Measurements from ENCODE around the gene OR51B4.
"Not testable (repeated sequence)": the region's sequence is repeated elsewhere in the genome, so short reads cannot be mapped to it uniquely, and the experiment has no call there.

OR51B4 gene

DNA sequence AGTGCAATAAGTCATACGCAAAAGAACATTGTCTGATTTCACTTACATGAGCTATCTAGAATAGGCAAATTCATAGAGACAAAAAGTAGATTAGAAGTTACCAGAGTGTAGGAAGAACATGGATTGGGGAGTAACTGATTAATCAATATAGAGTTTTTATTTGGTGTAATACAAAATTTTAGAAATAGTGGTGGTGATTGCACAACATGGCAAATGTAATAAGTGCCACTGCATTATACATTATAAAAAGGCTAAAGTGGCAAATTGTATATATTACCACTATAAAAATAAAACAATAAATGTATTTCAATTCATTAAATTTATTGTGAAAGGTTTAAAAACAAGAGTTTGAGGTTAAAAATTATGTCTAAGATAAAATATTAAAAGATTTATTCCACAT lies 8.7 kb upstream of the OR51B4 start:
- no peak overlapping the region for H3K4me3 ChIP-seq (ENCODE audit: low read length)
- TF ChIP-seq ZNF274 (IDR thresholded peaks at IDR 0.05; ENCODE audit: low read depth, low read length): no peak

GRCh38 chr11:5307256-5308019 lies 5.7 kb upstream of the OR51B4 start:
- no peak overlapping the region for H3K4me3 ChIP-seq (ENCODE audit: low read length)
- no peak for TF ChIP-seq ZNF274 (IDR thresholded peaks at IDR 0.05; ENCODE audit: low read depth, low read length)

- H3K4me3 ChIP-seq (ENCODE audit: low read length): no peak overlapping the region
- no peak for TF ChIP-seq ZNF274 (IDR thresholded peaks at IDR 0.05; ENCODE audit: low read depth, low read length)
These were observed 2.3 kb upstream of the OR51B4 start for GRCh38 chr11:5304046-5304445.

DNA sequence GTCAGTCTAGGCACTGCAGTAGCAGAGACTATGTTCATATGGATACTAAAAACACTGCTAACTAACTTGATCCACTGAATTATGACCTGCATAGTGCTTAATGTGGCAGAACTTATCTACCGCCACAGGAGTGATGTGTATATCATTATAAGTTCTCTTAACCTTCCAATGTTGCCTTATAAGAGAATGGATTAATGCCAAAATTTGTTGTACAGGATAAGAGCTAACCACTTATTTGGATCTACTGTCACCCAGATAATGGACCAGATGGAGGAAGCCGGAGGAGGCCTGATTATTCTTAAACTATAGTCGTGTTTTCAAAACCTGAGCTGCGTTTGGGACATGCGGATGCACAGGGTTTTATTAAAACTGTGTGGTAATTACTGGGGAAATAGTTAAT lies 1.9 kb upstream of the OR51B4 start:
- H3K4me3 ChIP-seq (ENCODE audit: low read length): no peak overlapping the region
- no peak for TF ChIP-seq ZNF274 (IDR thresholded peaks at IDR 0.05; ENCODE audit: low read depth, low read length)

DNA sequence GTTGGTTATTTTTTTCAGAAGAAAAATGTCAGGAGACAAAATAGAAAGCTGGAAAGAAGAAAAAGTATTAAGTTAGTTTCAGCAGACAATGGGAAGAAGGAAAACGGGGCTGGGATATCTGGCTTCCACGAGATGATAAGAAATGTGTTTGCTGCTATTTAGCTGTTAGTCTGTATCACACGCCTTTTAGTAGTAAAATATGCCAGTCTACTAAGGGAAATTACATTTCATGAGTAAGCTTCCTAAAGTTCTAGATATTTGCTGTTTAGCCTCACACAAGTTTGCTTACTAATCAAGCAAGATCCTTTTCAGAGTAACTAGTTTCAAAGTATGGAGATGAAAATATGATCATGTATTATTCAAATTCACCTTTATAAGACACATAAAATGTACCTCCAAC lies 1.5 kb downstream of the OR51B4 start:
- no peak for TF ChIP-seq ZNF274 (IDR thresholded peaks at IDR 0.05; ENCODE audit: low read depth, low read length)
- no peak overlapping the region for H3K4me3 ChIP-seq (ENCODE audit: low read length)

DNA sequence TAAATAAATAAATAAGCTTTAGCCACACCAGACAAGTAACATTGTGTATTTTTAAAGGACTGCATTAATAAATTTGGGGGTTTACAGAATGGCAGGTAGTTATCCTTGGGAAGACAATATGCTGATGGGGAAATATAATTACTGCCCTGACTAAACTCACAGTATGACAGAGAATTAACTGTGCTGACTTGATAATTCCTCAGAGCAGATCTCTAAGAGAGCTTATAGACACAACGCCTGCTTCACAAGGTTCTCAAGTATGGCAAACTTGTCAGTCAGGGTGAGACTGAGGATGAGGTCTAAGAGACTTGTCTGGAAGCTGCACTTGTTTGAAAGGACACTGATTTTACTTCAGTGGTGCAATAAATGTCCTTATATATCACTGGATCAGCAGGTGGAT lies 3.3 kb downstream of the OR51B4 start:
- TF ChIP-seq ZNF274 (IDR thresholded peaks at IDR 0.05; ENCODE audit: low read depth, low read length): no peak
- H3K4me3 ChIP-seq (ENCODE audit: low read length): no peak overlapping the region

- no peak for TF ChIP-seq ZNF274 (IDR thresholded peaks at IDR 0.05; ENCODE audit: low read depth, low read length)
- no peak overlapping the region for H3K4me3 ChIP-seq (ENCODE audit: low read length)
These were observed 3.9 kb downstream of the OR51B4 start for GRCh38 chr11:5297721-5298323.

GRCh38 chr11:5294342-5294995 lies 7.3 kb downstream of the OR51B4 start:
- H3K4me3 ChIP-seq (ENCODE audit: low read length): not testable (repeated sequence)

DNA sequence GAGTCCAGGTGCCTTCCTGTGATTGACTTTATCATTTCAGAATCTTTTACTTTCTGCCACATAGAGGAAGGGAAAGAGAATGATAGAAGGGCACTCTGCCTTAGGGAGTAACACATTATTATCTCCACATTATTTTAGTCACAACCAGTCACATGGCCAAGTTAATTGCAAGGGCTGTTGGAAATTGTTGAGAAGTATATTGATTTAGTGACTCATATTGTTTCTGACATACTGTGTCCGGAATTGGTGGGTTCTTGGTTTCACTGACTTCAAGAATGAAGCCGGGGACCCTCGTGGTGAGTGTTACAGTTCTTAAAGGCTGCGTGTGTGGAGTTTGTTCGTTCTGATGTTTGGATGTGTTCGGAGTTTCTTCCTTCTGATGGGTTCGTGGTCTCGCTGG lies 8.7 kb downstream of the OR51B4 start:
- H3K4me3 ChIP-seq (ENCODE audit: low read length): no peak overlapping the region
- TF ChIP-seq ZNF274 (IDR thresholded peaks at IDR 0.05; ENCODE audit: low read depth, low read length): no peak

- H3K4me3 ChIP-seq (ENCODE audit: low read length): no peak overlapping the region
- no peak for TF ChIP-seq ZNF274 (IDR thresholded peaks at IDR 0.05; ENCODE audit: low read depth, low read length)
These were observed 10.4 kb downstream of the OR51B4 start for GRCh38 chr11:5291207-5291838.

DNA sequence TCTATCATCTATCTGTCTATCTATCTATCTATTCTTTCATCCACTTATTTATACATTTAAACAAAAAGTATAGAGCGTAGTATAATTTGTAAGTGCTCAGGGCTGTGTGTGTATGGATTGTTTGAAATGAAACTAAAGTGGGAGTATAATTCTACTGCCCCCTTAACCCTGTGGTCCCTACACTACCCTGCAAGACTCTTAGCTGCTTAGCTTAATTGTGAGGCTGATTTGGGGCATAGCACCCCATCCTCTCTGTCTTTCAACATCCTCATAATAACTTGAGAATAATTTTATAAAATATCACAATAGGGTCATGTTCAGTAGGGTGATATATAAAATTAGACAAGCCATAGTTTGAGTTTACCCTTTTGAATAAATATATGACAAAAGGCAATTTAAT lies 11.6 kb downstream of the OR51B4 start:
- TF ChIP-seq ZNF274 (IDR thresholded peaks at IDR 0.05; ENCODE audit: low read depth, low read length): no peak
- H3K4me3 ChIP-seq (ENCODE audit: low read length): no peak overlapping the region

DNA sequence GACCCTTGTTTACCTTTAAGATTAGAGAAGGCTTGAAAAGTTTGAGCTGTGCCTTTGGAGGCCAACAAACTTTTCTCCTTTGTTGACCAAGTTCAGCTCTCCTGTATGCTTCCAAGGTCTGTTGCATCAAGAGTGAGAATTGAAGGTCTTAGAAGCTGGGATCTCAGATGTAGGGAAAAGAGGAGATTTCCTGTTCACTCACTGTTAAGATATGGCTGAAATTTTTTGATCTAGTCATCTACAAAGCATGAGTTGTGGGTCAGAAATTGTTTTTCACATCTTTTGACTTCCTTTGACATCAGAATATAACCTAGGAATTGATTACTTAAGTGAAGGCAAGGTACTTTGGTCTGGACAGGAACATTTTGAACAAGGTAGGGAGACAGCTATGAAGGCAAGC lies 12.1 kb downstream of the OR51B4 start:
- no peak for TF ChIP-seq ZNF274 (IDR thresholded peaks at IDR 0.05; ENCODE audit: low read depth, low read length)
- H3K4me3 ChIP-seq (ENCODE audit: low read length): no peak overlapping the region

- no peak overlapping the region for H3K4me3 ChIP-seq (ENCODE audit: low read length)
- no peak for TF ChIP-seq ZNF274 (IDR thresholded peaks at IDR 0.05; ENCODE audit: low read depth, low read length)
These were observed 12.7 kb downstream of the OR51B4 start for GRCh38 chr11:5288906-5289550.

GRCh38 chr11:5288108-5288905 lies 13.4 kb downstream of the OR51B4 start:
- TF ChIP-seq ZNF274 (IDR thresholded peaks at IDR 0.05; ENCODE audit: low read depth, low read length): no peak

More at GRCh38 chr11:5288108-5288905, 13.4 kb downstream of the OR51B4 start:
- no peak overlapping the region for H3K4me3 ChIP-seq (ENCODE audit: low read length)
